H1 (cell line): ENCODE results near the gene LAPTM4A. TPM values are rescaled to one million over a fixed set of nuclear protein-coding genes. Genes with fewer than 3 reads are reported as not detected.

Source experiments
- CTCF ChIA-PET: fragments of 300-600 bp; sonication (Branson Sonifier 250); formaldehyde crosslinking; loops from one replicate; lab custom pipeline; 2021; ENCODE audit not compliant: partially characterized antibody; lab: Charles Lee
- POLR2A ChIA-PET: fragments of 300-600 bp; sonication (Branson Sonifier 250); formaldehyde crosslinking; loops from one replicate; lab custom pipeline; 2021; ENCODE audit warnings: inconsistent platforms; ENCODE audit not compliant: partially characterized antibody; lab: Charles Lee
- DNase-seq, 2 experiments: peaks; one replicate each; pipeline versions ENCODE4 v3.0.0 to v3.0.0-alpha.2; 2010 to 2022; ENCODE audit warnings: low spot score in 2 of 2, low read depth in 1 of 2, mixed read lengths in 1 of 2
- FAIRE-seq: peaks from 2 replicates; lab custom pipeline; 2011; peaks lifted over from hg19 to GRCh38; lab: Jason Lieb, UNC
- H2AFZ ChIP-seq: 2 replicates; pipeline ENCODE4 v1.8.1; 2012; ENCODE audit warnings: low read length, inconsistent platforms
- H2AK5ac ChIP-seq: 2 replicates; pipeline ENCODE4 v1.6.1; 2013; ENCODE audit warnings: low read depth, low read length
- H2BK120ac ChIP-seq: replicated peaks from 2 replicates; pipeline ENCODE3; 2013; ENCODE audit warnings: low read depth, low read length, inconsistent platforms
- H2BK12ac ChIP-seq: 2 replicates; pipeline ENCODE4 v1.6.1; 2013; ENCODE audit warnings: low read depth, low read length
- H2BK15ac ChIP-seq: 2 replicates; pipeline ENCODE4 v1.6.1; 2013; ENCODE audit warnings: low read length
- H2BK20ac ChIP-seq: 2 replicates; pipeline ENCODE4 v1.6.1; 2013; ENCODE audit warnings: low read length
- H2BK5ac ChIP-seq: 2 replicates; pipeline ENCODE4 v1.6.1; 2013; ENCODE audit warnings: low read depth, low read length
- H3K14ac ChIP-seq: 2 replicates; pipeline ENCODE4 v1.6.1; 2013; ENCODE audit warnings: inconsistent platforms; ENCODE audit not compliant: insufficient read length
- H3K18ac ChIP-seq: 2 replicates; pipeline ENCODE4 v1.6.1; 2013; ENCODE audit warnings: low read length; ENCODE audit errors: extremely low read depth
- H3K23ac ChIP-seq: 2 replicates; pipeline ENCODE4 v1.6.1; 2013; ENCODE audit warnings: inconsistent platforms; ENCODE audit not compliant: insufficient read length
- H3K23me2 ChIP-seq: 2 replicates; pipeline ENCODE4 v1.6.1; 2013; ENCODE audit warnings: low read depth, low read length
- H3K27ac ChIP-seq: 2 replicates; pipeline ENCODE4 v1.6.1; 2011; ENCODE audit warnings: low read depth, low read length, inconsistent platforms
- H3K27me3 ChIP-seq, 4 experiments: replicated peaks in 1 of 4; 1 replicate in 1 of 4; 2 replicates in 3 of 4; pipeline versions ENCODE4 v1.6.1 to v1.8.1; 2011 to 2013; ENCODE audit warnings: low read length in 3 of 4, mild to moderate bottlenecking in 3 of 4, inconsistent platforms in 2 of 4, mixed read lengths in 2 of 4, moderate library complexity in 1 of 4; ENCODE audit not compliant: control insufficient read depth in 3 of 4, insufficient read depth in 3 of 4; ENCODE audit errors: extremely low read depth in 1 of 4
- H3K36me3 ChIP-seq, 4 experiments: 2 replicates each; pipeline versions ENCODE4 v1.6.1 to v1.8.1; 2011 to 2013; ENCODE audit warnings: mild to moderate bottlenecking in 4 of 4, low read length in 3 of 4, moderate library complexity in 2 of 4, control low read depth in 1 of 4, inconsistent platforms in 1 of 4; ENCODE audit not compliant: insufficient read depth in 4 of 4, control insufficient read depth in 2 of 4
- H3K4ac ChIP-seq: replicated peaks from 2 replicates; pipeline ENCODE3; 2013; ENCODE audit warnings: low read length, low read depth, mixed read lengths, inconsistent platforms; ENCODE audit not compliant: insufficient read length
- H3K4me1 ChIP-seq, 4 experiments: replicated peaks in 1 of 4; 1 replicate in 1 of 4; 2 replicates in 3 of 4; pipeline versions ENCODE4 v1.6.1 to v1.8.1; 2011 to 2013; ENCODE audit warnings: low read length in 3 of 4, inconsistent platforms in 2 of 4, mixed read lengths in 1 of 4; ENCODE audit not compliant: insufficient read depth in 4 of 4, control insufficient read depth in 3 of 4
- H3K4me2 ChIP-seq, 2 experiments: 2 replicates each; pipeline versions ENCODE4 v1.6.1 to v1.8.1; 2011 to 2013; ENCODE audit warnings: low read depth in 2 of 2, low read length in 2 of 2, control low read depth in 1 of 2, inconsistent platforms in 1 of 2, mild to moderate bottlenecking in 1 of 2; ENCODE audit not compliant: insufficient read depth in 1 of 2
- H3K4me3 ChIP-seq, 4 experiments: fragments of 200-600, 300-600 bp in 1 of 4; sonication (generic), shearing (Covaris generic), sonication (Bioruptor Twin) in 1 of 4; 2 replicates each; pipeline versions ENCODE4 v1.5.1 to v1.8.1; 2011 to 2016; ENCODE audit warnings: low read length in 4 of 4, low read depth in 3 of 4, control low read depth in 2 of 4, inconsistent platforms in 2 of 4, mild to moderate bottlenecking in 2 of 4, mixed read lengths in 1 of 4, moderate library complexity in 1 of 4; ENCODE audit not compliant: insufficient read depth in 2 of 4; ENCODE audit errors: extremely low read depth in 1 of 4
- H3K56ac ChIP-seq: replicated peaks from 2 replicates; pipeline ENCODE3; 2013; ENCODE audit warnings: low read depth, mild to moderate bottlenecking, mixed read lengths, low read length, inconsistent platforms; ENCODE audit not compliant: insufficient read length
- H3K79me1 ChIP-seq: 2 replicates; pipeline ENCODE4 v1.6.1; 2013; ENCODE audit warnings: low read depth, low read length, control low read depth
- H3K79me2 ChIP-seq, 2 experiments: 2 replicates each; pipeline versions ENCODE4 v1.6.1 to v1.8.1; 2012 to 2013; ENCODE audit warnings: low read length in 2 of 2, mild to moderate bottlenecking in 2 of 2, inconsistent platforms in 1 of 2; ENCODE audit not compliant: insufficient read depth in 2 of 2, control insufficient read depth in 1 of 2
- H3K9ac ChIP-seq, 4 experiments: replicated peaks in 1 of 4; 1 replicate in 1 of 4; 2 replicates in 3 of 4; pipeline versions ENCODE4 v1.6.1 to v1.8.1; 2011 to 2013; ENCODE audit warnings: low read depth in 3 of 4, low read length in 3 of 4, control low read depth in 2 of 4, mild to moderate bottlenecking in 2 of 4, moderate library complexity in 2 of 4, inconsistent platforms in 1 of 4; ENCODE audit errors: extremely low read depth in 1 of 4
- H3K9me3 ChIP-seq, 2 experiments: 2 replicates each; pipeline versions ENCODE4 v1.6.1 to v1.8.1; 2012 to 2013; ENCODE audit warnings: mild to moderate bottlenecking in 2 of 2, moderate library complexity in 2 of 2, control low read depth in 1 of 2, inconsistent platforms in 1 of 2, low read depth in 1 of 2, low read length in 1 of 2, mixed read lengths in 1 of 2; ENCODE audit not compliant: insufficient read depth in 2 of 2
- H4K20me1 ChIP-seq, 2 experiments: replicated peaks in 1 of 2; 2 replicates each; pipeline versions ENCODE3 to v1.8.1; 2011 to 2013; ENCODE audit warnings: inconsistent platforms in 2 of 2, low read length in 2 of 2, mild to moderate bottlenecking in 1 of 2; ENCODE audit not compliant: insufficient read depth in 2 of 2, control insufficient read depth in 1 of 2
- H4K5ac ChIP-seq: 2 replicates; pipeline ENCODE4 v1.6.1; 2013; ENCODE audit warnings: low read length, low read depth, mixed read lengths, inconsistent platforms; ENCODE audit not compliant: insufficient read length
- H4K8ac ChIP-seq: 2 replicates; pipeline ENCODE4 v1.8.0; 2013; ENCODE audit warnings: mild to moderate bottlenecking, moderate library complexity, low read length, inconsistent platforms; ENCODE audit not compliant: insufficient read depth; ENCODE audit errors: extremely low read depth
- H4K91ac ChIP-seq: replicated peaks from 2 replicates; pipeline ENCODE3; 2013; ENCODE audit warnings: low read length, mixed read lengths, inconsistent platforms; ENCODE audit not compliant: insufficient read length
- ATF2 ChIP-seq: IDR thresholded peaks from 2 replicates; pipeline ENCODE4 v1.6.1; 2012; ENCODE audit warnings: low read length, inconsistent platforms
- GABPA ChIP-seq: IDR thresholded peaks from 2 replicates; pipeline ENCODE4 v1.6.1; 2011; ENCODE audit warnings: mild to moderate bottlenecking, low read length, moderate library complexity, borderline replicate concordance; ENCODE audit not compliant: insufficient read depth
- RXRA ChIP-seq: IDR thresholded peaks from 2 replicates; pipeline ENCODE4 v1.6.1; 2011; ENCODE audit warnings: low read depth, mild to moderate bottlenecking, low read length, moderate library complexity; ENCODE audit not compliant: insufficient read depth
- SP1 ChIP-seq: IDR thresholded peaks from 2 replicates; pipeline ENCODE4 v1.6.1; 2011; ENCODE audit warnings: low read depth, low read length
- SUZ12 ChIP-seq: fragments of 200-600 bp; sonication (generic); IDR thresholded peaks from 2 replicates; pipeline ENCODE4 v1.6.1; 2012; ENCODE audit warnings: mild to moderate bottlenecking, inconsistent platforms, low read length, moderate library complexity, mixed read lengths
- ZNF274 ChIP-seq: IDR thresholded peaks from 2 replicates; pipeline ENCODE4 v1.7.0; 2012; ENCODE audit warnings: low read length, borderline replicate concordance; ENCODE audit errors: extremely low read depth
- WGBS, 2 experiments: shearing (Covaris generic) in 1 of 2; methylation state at CpG; one replicate each; pipeline versions ENCODE4 v1.1.6 to v1.1.7; 2013 to 2015; ENCODE audit warnings: low lambda C conversion rate in 2 of 2, mixed read lengths in 2 of 2, inconsistent platforms in 1 of 2, low coverage in 1 of 2, missing lambda C conversion rate in 1 of 2; ENCODE audit not compliant: insufficient replicate concordance in 2 of 2, insufficient coverage in 1 of 2, insufficient read length in 1 of 2; ENCODE audit errors: extremely low coverage in 1 of 2, missing lambda C conversion rate in 1 of 2; 5-methylcytosine and 5-hydroxymethylcytosine counted together
- polyA plus RNA-seq, 7 experiments: library from polyadenylated mRNA; depleted of rRNA in 3 of 7; stranded (reverse) in 5 of 7; unstranded in 2 of 7; fragments of >200 nt in 5 of 7; fragments of 200-250 nt in 2 of 7; gene quantifications; 1 replicate in 5 of 7; 2 replicates in 1 of 7; 4 replicates in 1 of 7; pipeline versions ENCODE4 v1.2.1 to v1.2.3, GENCODE V29; 2011 to 2013; ENCODE audit warnings: missing spikeins in 2 of 7, mixed read lengths in 2 of 7
- total RNA-seq: library from RNA; stranded (reverse); fragmentation: NEBNext Ultra II Directional; extraction: Animal tissue kit (Norgen Biotek cat#: 25700); gene quantifications from 2 replicates; pipeline ENCODE4 v1.2.1, GENCODE V29; 2021
- TF ChIP-seq, protein P1 (sequence below), 3 experiments: IDR thresholded peaks; 1 replicate in 2 of 3; 2 replicates in 1 of 3; pipeline versions ENCODE4 v1.5.1 to v1.6.1; 2011; ENCODE audit warnings: low read length in 3 of 3, mild to moderate bottlenecking in 3 of 3, inconsistent platforms in 2 of 3, low read depth in 1 of 3, moderate library complexity in 1 of 3; ENCODE audit not compliant: insufficient read depth in 1 of 3; ENCODE audit errors: control extremely low read depth in 1 of 3

LAPTM4A gene
- total and polyA plus RNA-seq, 2 of the 8 experiments (the other 6 are each of a cell fraction or from before 2014, with no cell fraction given) = 193 to 419 TPM

DNA sequence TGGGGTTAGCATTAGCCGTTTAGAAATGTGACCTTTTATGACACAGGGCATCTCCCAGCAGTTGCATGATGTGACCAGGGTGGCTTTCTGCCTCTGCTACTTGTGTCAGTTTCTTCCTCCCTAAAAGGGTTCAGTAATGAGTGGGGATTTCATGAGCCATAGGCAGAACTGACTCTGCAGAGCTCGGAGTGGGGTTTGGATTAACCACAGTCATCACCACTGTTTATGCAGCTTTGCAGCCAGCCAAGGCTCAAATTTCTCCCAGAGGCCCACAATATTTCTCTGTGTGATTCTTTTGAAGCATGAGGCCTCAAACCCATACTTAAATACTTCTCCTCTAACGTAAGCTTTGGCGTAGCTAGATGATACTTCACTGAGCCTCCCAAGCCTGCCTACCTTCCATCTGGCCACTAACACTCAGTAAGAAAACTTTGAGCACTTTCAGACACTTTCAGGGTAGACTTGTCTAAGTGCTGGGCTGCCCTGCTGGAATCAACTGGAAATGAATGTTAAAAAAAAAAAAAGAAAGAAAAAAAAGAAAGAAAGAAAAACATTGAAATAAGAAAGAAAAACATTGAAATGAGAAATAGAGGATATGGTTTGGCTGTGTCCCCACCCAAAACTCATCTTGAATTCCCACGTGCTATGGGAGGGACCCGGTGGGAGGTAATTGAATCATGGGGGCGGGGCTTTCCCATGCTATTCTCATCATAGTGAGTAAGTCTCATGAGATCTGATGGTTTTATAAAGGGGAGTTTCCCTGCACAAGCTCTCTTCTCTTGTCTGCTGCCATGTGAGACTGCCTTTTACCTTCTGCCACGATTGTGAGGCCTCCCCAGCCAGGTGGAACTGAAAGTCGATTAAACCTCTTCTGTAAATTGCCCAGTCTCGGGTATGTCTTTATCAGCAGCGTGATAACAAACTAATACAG is 11.5 kb upstream of the LAPTM4A start:
- Histone ChIP-seq H2BK15ac (no peak overlapping the region), H3K18ac (no peak overlapping the region), H3K23ac (no peak overlapping the region), H3K4me2 (no peak overlapping the region), H3K79me2 (no peaks in the 10 kb centered on the region), H4K8ac (no peak overlapping the region), H3K4me1 (no peaks in the 10 kb centered on the region), H3K27me3 (no peaks in the 10 kb centered on the region), H3K27ac (no peak overlapping the region), H3K56ac (no peak overlapping the region), H4K5ac (no peak overlapping the region), H2BK12ac (no peak overlapping the region), H2BK5ac (no peak overlapping the region), H2BK120ac (no peak overlapping the region), H2BK20ac (no peak overlapping the region), H3K36me3 (no peaks in the 10 kb centered on the region), H3K9ac (no peak overlapping the region), H3K79me1 (no peaks in the 10 kb centered on the region), H4K20me1 (no peaks in the 10 kb centered on the region), H3K9me3 (no peaks in the 10 kb centered on the region), H3K4ac (no peak overlapping the region), H3K4me3 (no peak overlapping the region), H2AFZ (no peak overlapping the region), H3K14ac (no peak overlapping the region), H2AK5ac (no peak overlapping the region), H4K91ac (no peak overlapping the region), H3K23me2 (no peaks in the 10 kb centered on the region)
- CTCF ChIA-PET = interaction anchor here (0.5 to 3.6 kb wide), 7 partner anchors 9 to 324 kb away, joined by 3 to 19 read pairs (median 3); no protein-coding TSS in a partner anchor
- POLR2A ChIA-PET = interaction anchor here (1.3 to 2.5 kb wide), 2 partner anchors 11 to 13 kb away, joined by 4 to 12 read pairs; partner anchors contain the start of gene LAPTM4A
- DNase-seq (no peak), FAIRE-seq (no peak)
- 84% methylated on average over 11 of the region's 11 CpGs; no CpG with 5 or more reads in 1 of the 2 experiments for WGBS, 2 experiments
- no peak for TF ChIP-seq SP1
- no peak for TF ChIP-seq GABPA
- TF ChIP-seq SUZ12 = no peak
- no peak for TF ChIP-seq RXRA
- TF ChIP-seq, protein P1, sequence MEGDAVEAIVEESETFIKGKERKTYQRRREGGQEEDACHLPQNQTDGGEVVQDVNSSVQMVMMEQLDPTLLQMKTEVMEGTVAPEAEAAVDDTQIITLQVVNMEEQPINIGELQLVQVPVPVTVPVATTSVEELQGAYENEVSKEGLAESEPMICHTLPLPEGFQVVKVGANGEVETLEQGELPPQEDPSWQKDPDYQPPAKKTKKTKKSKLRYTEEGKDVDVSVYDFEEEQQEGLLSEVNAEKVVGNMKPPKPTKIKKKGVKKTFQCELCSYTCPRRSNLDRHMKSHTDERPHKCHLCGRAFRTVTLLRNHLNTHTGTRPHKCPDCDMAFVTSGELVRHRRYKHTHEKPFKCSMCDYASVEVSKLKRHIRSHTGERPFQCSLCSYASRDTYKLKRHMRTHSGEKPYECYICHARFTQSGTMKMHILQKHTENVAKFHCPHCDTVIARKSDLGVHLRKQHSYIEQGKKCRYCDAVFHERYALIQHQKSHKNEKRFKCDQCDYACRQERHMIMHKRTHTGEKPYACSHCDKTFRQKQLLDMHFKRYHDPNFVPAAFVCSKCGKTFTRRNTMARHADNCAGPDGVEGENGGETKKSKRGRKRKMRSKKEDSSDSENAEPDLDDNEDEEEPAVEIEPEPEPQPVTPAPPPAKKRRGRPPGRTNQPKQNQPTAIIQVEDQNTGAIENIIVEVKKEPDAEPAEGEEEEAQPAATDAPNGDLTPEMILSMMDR (IDR thresholded peaks at IDR 0.05; ENCODE audit: control extremely low read depth in 1 of 3, insufficient read depth in 1 of 3, low read depth in 1 of 3, low read length in 3 of 3) = no peak
- TF ChIP-seq ATF2 = no peak
- no peak for TF ChIP-seq ZNF274
